ENCODE data around the gene LHFPL2.

The LHFPL2 gene

DNA sequence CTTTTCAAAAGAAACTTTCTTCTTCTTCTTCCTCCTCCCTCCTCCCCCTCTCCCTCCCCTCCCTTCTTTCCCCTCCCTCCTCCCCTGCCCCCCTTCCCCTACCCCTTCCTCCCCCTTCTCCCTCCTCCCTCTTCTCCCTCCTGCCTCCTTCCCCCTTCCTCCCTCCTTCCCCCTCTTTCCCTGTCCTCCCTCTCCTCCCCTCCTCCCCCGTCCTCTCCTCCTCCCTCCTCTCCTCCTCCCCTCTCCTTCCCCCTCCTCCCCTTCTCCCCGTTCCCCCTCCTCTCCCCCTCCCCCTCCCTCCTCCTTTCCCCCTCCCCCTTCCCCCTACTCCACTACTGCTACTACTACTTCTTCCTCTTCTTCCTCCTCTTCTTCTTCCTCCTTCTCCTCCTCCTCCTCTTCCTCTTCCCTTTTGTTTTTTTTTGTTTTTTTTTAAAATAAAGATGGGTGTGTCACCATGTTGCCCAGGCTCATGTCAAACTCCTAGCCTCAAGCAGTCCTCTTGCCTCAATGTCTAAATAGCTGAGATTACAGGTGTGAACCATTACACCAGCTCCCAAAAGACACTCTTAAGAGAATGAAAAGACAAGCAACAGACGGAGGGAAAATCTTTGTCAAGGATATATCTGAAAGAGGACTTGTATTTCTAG is 200.7 kb downstream of the LHFPL2 start:
- DNase-seq: no peak
